Measurements from ENCODE around the gene LVRN.

Gene LVRN

DNA sequence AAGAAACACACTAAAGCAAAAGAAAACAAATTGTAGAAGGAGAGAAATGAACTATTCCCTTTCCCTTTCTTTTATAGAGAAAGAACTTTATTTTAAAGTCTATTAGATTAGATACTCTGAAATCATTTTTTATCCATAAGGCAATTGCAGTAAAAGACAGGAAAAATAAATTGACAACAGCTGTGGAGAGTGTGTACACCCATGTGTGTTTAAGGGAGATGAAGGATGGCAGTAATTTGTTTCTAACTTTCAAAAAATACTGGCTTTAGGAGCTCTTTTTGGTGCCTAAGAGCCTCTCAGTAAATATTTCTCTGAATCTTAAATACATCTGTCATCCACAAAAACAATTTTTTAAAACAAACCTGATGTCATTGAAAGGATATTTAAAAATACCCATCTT is 51.7 kb downstream of the LVRN start:
- DNase-seq (ENCODE audit: low spot score) = no peak
- in situ Hi-C loops (cut with MboI; ENCODE audit: low sequenced_read_pairs, unreplicated experiment) = no loop called here
- TF ChIP-seq, protein P1, sequence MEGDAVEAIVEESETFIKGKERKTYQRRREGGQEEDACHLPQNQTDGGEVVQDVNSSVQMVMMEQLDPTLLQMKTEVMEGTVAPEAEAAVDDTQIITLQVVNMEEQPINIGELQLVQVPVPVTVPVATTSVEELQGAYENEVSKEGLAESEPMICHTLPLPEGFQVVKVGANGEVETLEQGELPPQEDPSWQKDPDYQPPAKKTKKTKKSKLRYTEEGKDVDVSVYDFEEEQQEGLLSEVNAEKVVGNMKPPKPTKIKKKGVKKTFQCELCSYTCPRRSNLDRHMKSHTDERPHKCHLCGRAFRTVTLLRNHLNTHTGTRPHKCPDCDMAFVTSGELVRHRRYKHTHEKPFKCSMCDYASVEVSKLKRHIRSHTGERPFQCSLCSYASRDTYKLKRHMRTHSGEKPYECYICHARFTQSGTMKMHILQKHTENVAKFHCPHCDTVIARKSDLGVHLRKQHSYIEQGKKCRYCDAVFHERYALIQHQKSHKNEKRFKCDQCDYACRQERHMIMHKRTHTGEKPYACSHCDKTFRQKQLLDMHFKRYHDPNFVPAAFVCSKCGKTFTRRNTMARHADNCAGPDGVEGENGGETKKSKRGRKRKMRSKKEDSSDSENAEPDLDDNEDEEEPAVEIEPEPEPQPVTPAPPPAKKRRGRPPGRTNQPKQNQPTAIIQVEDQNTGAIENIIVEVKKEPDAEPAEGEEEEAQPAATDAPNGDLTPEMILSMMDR (IDR thresholded peaks at IDR 0.05; ENCODE audit: borderline replicate concordance, control extremely low read depth, extremely low read depth, insufficient read depth, missing control alignments) = no peak

DNA sequence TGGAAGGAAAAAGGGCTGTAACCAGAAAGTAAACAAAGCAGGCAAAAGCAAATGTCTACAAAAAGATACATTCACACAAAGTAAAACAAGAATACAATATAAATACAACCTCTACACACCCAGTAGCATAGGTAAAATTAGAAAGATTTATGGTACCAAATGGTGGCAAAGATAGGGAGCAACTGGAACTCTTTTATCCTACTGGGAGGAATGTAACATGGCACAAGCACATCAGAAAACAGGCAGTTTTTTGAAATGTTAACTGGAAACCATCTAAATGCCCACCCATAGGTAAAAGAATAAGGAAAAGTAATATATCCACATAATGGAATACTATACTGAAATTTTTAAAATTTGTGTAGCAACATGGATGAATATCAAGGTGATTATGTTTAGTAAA is 61.3 kb downstream of the LVRN start:
- DNase-seq (ENCODE audit: low spot score) = no peak
- TF ChIP-seq, protein P1 (IDR thresholded peaks at IDR 0.05; ENCODE audit: borderline replicate concordance, control extremely low read depth, extremely low read depth, insufficient read depth, missing control alignments) = no peak
- in situ Hi-C loops (cut with MboI; ENCODE audit: low sequenced_read_pairs, unreplicated experiment) = no loop called here

DNA sequence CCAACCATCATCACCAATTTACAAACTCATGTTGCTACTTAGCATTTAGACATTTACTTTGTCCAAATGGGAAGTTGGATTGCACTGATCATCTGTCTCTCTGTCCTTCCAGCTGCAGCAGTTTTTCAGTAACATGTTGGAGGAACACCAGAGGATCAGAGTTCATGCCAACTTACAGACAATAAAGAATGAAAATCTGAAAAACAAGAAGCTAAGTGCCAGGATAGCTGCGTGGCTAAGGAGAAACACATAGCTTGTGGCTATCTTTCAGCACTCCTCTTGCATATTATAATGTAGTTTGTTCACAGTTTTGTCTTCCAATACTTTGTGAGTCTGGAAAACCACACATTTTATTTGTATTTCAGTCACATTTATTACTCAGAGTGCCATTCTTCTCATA is 63.6 kb downstream of the LVRN start:
- in situ Hi-C loops (cut with MboI; ENCODE audit: low sequenced_read_pairs, unreplicated experiment) = no loop called here
- TF ChIP-seq, protein P1 (IDR thresholded peaks at IDR 0.05; ENCODE audit: borderline replicate concordance, control extremely low read depth, extremely low read depth, insufficient read depth, missing control alignments) = no peak
- no peak for DNase-seq (ENCODE audit: low spot score)

DNA sequence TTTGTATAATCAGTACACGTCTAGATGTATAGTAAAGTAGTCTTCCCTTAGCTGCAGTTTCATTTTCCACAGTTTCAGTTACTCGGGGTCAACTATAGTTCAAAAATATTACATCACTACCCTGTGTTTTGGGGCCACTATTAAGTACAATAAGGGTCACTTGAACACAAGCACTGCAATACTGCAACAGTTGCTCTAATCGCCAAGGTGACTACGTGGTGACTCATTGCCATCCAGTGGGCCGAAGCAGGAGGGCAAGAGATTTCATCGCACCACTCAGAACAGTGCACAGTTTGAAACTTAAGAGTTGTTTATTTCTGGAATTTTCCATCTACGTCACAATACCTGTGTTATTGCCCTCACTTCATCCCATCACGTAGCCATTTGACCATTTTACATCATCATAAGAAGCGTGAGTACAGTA is 69.8 kb downstream of the LVRN start, which contains the start of gene ARL14EPL:
Gene ARL14EPL, plus strand, starts transcription at position 379 of the 424 bp plus-strand sequence. CDS start 18,994 bp downstream, outside the sequence.
- in situ Hi-C loops (cut with MboI; ENCODE audit: low sequenced_read_pairs, unreplicated experiment) = no loop called here
- peak; percentile 24 for DNase-seq (ENCODE audit: low spot score)
- TF ChIP-seq, protein P1 (IDR thresholded peaks at IDR 0.05; ENCODE audit: borderline replicate concordance, control extremely low read depth, extremely low read depth, insufficient read depth, missing control alignments) = peak; percentile 21

DNA sequence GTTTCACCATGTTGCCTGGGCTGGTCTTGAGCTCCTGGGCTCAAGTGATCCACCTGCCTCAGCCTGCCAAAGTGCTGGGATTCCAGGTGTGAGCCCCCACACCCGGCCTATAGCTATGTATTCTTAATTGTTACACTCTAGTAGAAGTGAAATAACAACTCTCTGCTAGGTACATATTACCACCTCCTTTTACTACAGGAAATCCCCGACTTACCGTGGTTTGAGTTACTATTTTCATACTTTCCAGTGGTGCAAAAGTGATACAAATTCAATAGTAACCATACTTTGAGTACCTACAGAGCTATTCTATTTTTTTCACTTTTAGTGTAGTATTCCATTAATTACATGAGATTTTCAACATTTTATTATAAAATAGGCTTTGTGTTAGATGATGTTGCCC is 70.7 kb downstream of the LVRN start:
- TF ChIP-seq, protein P1 (IDR thresholded peaks at IDR 0.05; ENCODE audit: borderline replicate concordance, control extremely low read depth, extremely low read depth, insufficient read depth, missing control alignments) = no peak
- in situ Hi-C loops (cut with MboI; ENCODE audit: low sequenced_read_pairs, unreplicated experiment) = no loop called here
- DNase-seq (ENCODE audit: low spot score) = peak; percentile 15

DNA sequence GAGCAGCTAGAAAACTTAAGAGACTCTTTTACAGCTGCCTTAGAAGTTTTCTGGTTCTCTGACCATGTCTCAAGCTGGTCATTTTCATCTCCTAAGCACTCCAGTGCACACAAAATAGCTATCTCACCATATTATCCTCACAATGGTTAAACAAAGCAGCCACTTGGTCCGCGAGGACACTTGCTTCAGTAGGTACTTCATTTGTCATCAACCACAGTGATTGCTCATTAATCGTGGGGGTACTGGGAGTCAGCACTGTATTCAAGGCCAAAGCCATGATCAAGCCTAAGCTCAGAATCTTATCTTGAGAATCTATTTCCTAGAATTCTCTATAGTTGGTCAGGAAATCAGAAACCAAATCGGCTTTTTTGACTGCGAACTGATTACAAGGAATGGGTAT is 72.8 kb downstream of the LVRN start:
- TF ChIP-seq, protein P1 (IDR thresholded peaks at IDR 0.05; ENCODE audit: borderline replicate concordance, control extremely low read depth, extremely low read depth, insufficient read depth, missing control alignments) = no peak
- in situ Hi-C loops (cut with MboI; ENCODE audit: low sequenced_read_pairs, unreplicated experiment) = no loop called here
- DNase-seq (ENCODE audit: low spot score) = no peak

Data from GM13976 (cell line).